ENCODE data around the gene USP38.

- TF ChIP-seq CTCF (IDR thresholded peaks at IDR 0.05): no peak
- no peak for TF ChIP-seq POLR2AphosphoS5 (IDR thresholded peaks at IDR 0.05)
These were observed 27.9 kb upstream of the USP38 start for GRCh38 chr4:143156853-143157252.
